NOMO-1 (cell line): ENCODE measurements around the gene NPLOC4.
A peak's percentile ranks its signal among the peaks of the same experiment; 100 is the strongest.
"Not testable (repeated sequence)": the region's sequence is repeated elsewhere in the genome, so short reads cannot be mapped to it uniquely, and the experiment has no call there.

Experiments used
- DNase-seq, 2 experiments: peaks; one replicate each; lab custom pipeline; 2025; ENCODE audit not compliant: unreplicated experiment in 2 of 2; lab: John Stamatoyannopoulos, UW

Gene NPLOC4

DNA sequence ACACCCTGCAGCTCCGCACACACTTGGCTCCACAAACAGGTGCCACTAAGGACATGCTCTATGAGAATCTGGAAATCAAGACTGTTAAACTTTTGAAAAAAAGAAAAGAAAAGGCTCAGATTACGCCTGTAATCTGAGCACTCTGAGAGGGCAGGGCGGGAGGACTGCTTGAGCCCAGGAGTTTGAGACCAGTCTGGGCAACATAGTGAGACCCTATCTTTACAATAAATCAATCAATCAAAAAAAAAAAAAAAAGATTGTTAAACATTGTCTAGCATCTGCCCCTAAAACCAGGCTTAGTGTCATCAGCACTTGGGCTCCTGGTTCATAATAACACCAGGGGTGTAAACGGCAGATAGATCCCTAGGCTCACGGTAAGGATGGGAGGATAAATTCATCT lies 47.3 kb downstream of the NPLOC4 start:
- no peak for DNase-seq

DNA sequence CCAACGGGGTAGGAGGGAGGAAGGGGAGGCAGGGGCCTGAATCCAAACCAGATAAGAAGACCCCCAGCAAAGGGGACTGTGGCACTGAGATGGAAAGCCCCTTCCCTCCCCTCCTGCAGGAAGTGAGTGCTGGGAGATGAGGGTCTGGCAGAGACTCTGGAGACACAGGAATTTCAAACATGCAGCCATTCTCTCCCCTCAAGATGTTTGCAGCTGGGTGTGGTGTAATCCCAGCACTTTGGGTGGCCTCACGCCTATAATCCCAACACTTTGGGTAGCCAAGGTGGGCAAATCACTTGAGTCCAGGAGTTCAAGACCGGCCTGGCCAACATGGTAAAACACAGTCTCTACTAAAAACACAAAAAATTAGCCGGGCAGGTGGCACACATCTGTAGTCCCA lies 50.8 kb downstream of the NPLOC4 start:
- DNase-seq = no peak

DNA sequence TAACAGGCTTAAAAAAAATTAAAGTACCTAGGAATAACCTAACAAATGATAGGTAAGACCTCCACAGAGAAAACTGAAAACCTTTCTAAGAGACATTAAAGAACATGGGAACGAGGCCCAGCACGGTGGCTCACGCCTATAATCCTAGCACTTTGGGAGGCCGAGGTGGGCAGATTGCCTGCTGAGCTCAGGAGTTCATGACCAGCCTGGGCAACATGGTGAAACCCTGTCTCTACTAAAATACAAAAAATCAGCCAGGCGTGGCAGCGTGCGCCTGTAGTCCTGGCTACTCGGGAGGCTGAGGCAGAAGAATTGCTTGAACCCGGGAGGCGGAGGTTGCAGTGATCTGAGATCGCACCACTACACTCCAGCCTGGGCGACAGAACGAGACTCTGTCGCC lies 52.1 kb downstream of the NPLOC4 start:
- DNase-seq = not testable (repeated sequence)

DNA sequence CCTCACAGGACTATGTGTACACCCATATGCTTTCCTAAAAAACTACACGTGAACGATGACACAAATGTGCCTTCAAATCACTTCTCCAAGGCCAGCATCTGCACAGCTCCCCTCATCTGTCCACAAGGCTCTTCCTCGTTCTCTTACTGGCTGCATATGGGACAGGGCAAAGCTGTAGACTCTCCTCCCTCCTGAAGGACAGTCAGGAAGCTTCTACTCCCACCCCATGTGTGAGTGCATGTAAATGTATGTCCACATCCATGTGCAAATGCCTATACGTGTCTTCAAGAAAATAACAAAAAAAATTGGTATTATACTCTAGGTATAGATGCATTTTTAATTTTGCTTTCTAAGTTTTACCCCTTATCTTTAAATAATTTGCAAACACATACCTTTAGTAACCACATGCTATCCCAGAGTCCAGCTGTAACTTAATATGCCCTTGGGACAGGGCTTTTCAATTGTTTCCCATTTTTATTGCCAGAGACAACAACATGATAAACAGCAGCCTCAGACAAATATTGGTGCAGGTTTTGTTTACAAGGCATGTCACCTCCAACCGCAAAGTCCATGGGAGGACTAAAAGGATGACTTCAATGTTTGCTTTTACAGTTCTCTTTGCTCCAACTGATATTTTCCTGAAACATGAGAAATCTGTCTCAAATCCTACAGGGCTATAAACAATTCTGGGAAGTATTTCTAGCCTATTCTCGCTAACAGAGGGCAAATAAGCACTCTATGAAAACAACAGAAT lies 53.1 kb downstream of the NPLOC4 start:
- no peak for DNase-seq

DNA sequence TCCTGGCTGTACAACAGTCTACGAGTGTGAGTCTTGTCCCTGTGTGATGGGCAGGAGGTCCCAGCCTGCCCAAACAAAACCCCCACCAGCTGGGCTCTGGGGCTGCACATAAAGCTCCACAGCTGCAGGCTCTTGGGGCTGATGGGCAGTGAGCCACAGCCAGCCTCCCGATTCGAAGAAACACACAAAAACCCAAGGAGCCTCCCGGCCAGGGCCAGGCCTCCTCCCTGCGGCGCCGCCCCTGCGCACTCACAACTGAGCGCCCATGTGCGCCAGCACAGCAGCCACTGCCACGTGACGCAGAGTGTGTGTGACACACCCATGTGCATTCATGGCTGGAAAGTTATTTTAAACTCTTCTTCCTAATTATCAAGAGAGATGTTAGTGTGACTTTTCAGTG lies 54.2 kb downstream of the NPLOC4 start:
- DNase-seq = no peak

DNA sequence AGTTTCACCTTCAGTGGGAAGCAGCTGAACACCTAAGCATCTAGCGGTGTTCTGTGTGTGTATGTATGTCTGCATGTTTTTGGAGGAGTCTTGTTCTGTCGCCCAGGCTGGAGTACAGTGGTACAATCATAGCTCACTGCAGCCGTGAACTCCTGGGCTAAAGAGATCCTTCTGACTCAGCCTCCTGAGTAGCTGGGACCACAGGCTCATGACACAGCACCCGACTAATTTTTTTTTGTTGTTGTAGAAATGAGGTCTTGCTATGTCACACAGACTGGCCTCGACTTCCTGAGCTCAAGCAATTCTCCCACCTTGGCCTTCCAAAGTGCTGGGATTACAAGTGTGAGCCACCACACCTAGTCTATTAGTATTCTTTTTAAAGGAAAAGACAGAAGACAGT lies 54.6 kb downstream of the NPLOC4 start:
- DNase-seq = no peak

DNA sequence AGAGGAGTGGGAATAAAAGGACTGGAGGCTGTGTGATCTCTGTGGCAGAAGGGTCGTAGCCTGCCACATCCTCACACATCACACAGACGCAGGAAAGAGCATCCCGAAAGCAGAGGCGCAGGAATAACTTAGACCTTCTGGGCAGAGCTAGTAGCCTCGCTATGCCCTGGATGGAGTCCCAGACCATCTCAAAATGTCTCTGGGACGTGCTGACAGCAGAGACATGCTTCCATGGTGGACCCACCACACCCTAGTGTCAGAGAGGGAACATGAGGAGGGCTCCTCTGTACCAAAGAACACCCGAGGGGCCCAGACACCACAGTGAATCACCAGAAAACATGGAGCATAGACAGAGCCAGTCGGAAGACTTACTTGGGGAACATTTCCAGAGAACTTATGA lies 55.2 kb downstream of the NPLOC4 start:
- DNase-seq = no peak

DNA sequence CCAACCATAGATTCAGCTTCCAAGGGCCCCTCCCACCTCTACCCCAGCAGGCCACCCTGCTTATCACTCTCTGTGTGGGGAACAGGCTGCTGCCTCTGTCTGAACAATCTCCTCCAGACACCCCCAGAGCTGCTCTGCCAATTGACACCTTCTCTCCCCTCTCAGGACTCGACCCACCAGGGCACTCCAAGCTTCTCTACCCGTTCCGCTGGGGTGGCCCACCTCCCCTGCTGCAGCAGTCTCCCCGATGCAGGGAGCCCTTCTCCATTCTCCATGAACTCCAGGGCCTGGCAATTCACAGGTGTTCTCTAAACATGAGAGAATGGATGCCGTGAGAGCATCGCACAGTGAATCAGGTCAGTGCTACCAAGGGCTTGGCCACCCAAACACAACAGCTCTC lies 56.4 kb downstream of the NPLOC4 start:
- DNase-seq = no peak

DNA sequence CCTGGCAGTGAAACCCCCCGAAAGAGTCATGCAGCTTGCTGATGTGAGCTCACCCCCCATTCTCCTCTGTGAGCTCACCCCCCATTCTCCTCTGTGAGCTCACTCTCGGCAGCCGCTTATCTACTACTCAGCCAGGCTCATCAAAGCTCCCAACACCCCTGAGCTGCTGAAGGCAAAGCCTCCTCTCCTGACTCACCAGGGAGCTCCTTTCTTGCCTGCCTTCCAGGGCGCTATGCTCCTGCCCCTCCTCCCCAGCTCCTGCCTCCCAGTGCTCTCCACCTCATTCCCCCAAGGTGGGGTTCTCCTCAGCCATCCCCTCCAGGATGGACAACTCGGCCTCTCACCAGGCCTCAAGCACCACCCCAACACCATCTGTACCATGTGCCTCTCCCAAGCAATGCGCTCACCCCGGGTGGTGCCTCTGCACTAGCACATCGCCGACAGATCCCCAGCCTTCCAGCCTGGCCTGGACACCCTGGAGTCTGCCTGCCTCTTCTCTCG lies 57.0 kb downstream of the NPLOC4 start:
- DNase-seq = no peak

DNA sequence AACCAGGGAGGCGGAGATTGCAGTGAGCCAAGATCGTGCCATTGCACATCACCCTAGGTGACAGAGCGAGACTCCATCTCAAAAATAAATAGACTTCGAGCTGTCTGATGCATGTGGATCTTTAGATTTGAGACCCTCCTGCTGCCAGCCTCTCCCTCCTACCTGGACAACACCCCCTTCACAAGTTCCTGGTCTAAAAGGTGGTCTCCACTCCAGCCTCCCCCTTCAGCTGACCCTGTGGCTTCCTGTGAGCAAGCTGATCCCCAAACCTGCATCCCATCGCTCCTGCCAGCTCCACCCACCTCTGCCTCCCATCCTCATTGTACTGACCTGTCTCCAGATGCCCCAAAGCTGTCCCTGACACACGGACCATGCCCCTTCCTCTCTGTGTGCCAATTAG lies 57.6 kb downstream of the NPLOC4 start:
- no peak for DNase-seq

DNA sequence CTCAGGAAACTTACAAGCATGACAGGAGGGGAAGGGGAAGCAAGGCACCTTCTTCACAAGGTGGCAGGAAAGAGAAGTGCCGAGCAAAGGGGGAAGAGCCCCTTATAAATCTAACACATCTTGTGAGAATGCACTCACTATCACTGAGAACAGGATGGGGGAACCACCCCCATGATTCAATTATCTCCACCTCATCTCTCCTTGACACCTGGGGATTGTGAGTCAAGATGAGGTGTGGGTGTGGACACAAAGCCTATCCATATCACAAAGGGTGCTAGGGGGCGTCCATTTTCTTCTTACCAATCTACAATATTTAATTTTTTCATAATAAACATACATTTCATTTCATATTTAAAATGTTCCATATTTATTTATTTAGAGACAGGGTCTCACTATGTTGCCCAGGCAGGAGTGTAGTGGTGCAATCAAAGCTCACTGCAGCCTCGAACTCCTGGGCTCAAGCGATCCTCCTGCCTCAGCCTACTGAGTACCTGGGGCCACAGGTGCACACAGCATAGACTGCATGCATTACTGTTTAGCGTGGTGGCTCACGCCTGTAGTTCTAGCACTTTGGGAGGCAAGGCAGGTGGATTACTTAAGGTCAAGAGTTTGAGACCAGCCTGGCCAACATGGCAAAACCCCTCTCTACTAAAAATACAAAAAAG lies 58.2 kb downstream of the NPLOC4 start:
- no peak for DNase-seq

DNA sequence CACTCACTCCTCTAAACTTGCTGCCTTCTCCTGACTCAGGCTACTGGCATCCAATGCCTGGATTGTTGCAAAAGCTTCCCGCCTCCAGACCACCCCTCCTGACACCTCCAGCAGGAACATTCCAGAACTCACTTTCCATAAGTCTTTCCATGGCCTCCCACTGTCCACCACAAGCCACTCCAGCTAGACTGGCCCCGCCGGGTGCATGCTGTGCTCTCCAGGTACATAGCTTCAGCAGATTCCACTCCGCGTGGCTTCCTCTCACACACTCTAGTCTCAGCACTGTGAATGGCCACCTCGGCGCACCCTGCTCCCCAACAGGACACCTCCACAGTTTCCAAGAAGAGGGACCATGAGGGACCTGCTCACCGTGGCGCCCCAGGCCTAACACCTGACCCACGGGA lies 58.9 kb downstream of the NPLOC4 start:
- DNase-seq = no peak

DNA sequence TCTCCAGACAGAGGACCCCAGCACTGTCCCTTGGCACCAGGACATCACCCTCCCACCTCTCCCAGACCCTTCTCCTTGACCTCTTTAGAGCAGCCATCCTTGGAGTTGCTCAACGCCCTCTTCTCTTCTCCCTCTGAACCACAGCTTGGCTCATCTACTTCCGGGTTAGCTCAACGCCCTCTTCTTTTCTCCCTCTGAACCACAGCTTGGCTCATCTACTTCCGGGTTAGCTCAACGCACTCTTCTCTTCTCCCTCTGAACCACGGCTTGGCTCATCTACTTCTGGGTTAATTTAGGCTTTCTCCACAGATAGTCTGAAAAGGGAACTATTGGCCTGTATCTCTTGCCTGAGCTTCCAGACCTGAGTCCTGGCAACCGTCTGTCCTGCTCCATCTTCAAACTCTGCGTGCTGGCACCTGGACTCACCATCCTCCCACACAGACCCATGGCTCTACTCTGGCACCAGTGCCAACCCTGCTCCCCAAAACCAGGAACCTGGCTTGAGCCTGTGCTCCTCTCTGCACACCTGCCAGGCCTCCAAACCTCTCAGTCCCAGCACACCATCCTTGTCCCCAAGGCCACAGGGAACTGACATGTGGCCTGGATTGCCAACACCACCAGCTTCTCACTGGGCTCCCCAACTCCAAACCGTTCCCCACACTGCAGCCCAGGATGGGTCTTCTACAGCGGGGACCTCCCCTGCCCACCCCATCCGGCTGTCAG lies 59.5 kb downstream of the NPLOC4 start:
- DNase-seq = peak; percentile 66 to 90

DNA sequence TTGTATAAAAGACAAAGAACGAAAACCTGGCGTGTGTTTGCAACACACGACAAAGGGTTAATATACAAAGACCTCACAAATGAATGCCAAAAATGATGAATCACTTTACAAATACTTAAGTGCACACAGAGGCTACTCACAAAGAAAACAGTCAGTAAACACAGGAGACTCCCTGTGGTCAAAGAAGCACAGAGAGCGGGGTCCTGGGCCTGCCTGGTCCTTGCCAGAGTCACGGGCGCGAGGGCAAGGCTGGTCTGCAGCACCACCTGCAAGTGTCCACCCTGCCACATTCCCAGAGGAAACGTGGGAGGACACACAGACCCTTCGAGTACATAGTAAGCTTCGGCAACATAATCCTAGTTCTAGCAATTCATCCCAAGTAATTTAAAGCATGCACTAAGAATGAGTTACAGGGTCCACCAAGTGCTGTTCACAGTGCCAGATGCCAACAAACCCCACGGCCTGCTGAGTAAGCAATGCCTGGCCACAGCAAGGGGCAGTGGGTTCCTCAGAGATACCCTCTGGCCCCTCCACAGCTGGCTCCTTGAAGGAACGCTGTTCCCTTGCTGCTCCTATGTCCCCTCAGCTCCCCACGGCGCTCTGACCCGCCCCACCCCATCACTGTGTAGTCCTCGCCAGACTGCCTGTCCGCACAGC lies 60.2 kb downstream of the NPLOC4 start:
- DNase-seq = no peak

DNA sequence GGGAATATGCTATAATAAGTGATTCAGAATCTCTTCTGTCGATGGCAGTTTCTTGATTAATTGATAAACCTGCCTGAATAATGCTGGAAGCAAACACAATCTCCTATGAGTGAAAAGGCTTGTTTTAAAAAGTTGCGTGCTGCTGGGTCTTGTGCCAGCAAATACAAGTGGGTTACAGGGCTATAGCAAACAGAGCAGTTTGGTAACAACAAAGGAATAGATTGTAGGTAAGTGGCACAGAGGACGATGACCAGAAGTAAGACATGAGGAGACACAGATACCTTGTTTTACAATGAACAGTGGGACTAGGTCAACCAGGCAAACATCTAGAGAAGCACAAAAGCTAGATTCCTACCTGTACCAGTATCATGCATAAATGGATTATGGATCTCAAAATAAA lies 61.1 kb downstream of the NPLOC4 start:
- no peak for DNase-seq

DNA sequence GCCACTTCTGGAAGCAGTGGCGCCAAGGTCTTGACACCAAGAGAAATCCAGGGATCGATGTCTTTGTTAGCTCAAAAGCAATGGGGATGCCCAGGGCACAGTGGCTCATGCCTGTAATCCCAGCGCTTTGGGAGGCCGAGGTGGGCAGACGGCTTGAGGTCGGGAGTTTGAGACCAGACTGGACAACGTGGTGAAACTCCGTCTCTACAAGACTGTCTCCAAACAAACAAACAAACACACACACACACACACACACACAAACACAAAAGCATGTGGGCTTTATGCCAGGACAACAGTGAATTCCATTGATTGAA lies 62.3 kb downstream of the NPLOC4 start:
- DNase-seq = no peak

DNA sequence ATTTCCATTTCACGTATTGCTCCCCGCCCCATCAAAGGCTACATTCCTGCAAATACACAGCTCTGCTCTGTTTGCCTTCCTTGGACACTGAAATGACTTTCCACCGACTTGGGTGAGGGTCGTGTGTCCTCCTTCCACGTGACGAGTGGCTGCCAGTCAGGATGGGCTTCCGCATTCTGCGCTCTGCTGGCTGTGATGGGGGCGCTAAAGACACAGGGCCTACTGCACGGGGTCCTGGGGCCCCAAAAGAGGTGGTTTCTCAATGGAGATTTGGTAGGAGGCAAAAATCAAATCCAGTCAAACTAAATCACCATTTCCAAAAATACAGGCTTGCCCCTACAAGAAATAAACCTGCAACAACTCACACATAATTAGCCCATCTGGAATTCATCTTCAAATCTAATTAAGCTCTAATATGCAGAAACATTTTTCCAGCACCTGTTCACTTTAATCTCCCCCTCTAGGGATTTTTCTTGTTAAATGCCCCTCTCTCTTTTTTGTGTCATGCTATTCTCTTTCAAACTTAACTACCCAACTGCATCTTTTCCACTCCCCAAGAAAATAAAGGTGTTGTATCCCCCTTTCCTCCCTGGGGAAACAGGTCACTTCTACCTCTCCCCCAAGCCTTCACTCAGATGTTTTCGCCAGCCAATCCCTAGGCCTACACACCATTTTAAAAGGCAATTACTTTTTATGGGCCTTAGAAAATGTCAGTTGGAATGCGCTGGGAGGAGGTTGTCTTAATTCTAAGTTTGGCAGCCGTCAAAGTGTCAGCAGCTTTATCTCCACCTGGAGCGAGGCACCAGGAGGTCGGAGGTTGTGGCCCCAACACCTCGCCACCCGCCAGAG lies 62.9 kb downstream of the NPLOC4 start:
- no peak for DNase-seq

DNA sequence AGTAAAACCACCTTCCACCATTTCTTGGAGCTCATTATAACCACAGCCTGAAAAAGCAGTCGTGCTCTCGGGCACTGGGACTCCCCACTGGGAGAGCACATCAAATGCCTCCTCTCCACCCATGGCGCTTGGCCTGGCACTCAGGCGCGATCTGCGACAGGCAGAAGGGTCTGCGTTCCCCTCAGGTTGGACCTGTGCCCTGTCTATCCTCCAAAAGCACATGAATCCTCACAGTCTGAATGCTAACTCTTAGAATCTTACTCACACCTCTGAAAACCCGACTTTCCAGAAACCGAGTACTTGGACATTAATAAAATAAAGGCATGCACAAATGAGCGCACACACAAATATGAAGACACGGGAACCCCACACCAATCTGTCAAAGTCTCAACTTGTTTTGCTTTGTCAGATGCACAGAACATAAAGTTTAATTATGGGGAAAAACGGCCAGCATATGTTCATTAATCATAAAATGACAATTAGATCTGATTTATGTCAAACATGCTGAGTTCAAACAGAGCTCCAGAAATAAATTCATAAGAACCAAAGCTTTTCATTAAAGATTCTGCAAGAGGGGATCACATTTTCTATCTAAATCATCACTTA lies 64.2 kb downstream of the NPLOC4 start:
- no peak for DNase-seq

DNA sequence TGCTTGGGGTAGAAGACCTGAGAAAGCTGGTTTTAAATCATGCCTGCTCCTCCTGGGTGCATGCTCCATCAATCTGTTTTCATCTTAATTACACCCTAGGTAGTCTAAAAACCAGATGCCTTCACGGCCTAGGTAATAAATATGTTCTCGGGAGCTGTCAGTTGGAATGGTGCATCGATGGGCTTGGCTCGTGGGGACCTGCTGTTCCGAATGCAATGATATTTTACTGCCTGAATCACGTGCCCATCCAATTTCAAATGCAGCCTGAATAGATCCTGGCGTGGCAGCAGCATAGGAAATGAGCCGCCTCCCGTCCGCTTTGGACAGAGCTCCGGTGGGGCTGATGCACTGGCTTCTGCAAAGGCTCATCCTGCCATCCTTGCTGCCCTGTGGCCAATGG lies 65.9 kb downstream of the NPLOC4 start:
- DNase-seq = no peak

DNA sequence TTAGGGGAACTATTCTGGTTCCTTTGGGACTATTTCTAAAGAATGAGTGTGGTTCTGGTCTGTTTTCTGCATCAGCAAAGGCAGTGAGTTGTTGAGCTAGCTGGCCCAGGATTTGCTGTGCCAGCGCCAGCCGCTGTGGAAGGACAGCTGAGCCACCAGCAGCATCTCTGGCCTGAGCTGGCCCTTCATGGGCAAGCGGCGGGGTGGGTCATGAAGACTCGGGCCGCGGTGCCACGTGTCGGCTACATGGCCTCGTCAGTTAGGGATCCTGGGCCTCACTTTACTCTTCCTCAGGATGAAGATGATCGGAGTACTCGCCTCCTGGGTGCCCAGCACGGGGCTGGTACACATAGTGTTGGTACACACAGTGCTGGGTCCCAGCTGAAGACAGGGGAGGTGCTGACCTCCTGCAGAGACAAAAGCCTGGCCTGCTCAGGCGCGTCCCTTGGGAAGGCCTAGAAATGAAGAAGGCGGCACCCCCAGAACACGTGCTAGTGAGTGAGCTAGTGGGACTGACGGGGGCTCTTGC lies 66.9 kb downstream of the NPLOC4 start:
- DNase-seq = no peak
